Peyer's patch (tissue), 4 donors: ENCODE data around the gene GNAS. TPM values are rescaled to one million over a fixed set of nuclear protein-coding genes. Genes with fewer than 3 reads are reported as not detected.

Source experiments
- DNase-seq, 3 donors: peaks; one replicate each; pipeline ENCODE4 v3.0.0-alpha.2; 2017 to 2019
- H3K27ac ChIP-seq, 4 donors: fragments of 200-600 bp; sonication (generic); one replicate each; pipeline ENCODE4 v1.5.1; 2016 to 2019
- H3K27me3 ChIP-seq, 2 donors: fragments of 200-600 bp; sonication (generic); one replicate each; pipeline ENCODE4 v1.5.1; 2019
- H3K36me3 ChIP-seq, 3 donors: fragments of 200-600 bp; sonication (generic); one replicate each; pipeline ENCODE4 v1.5.1; 2016 to 2019
- H3K4me1 ChIP-seq, 4 donors: fragments of 200-600 bp; sonication (generic); one replicate each; pipeline ENCODE4 v1.5.1; 2016 to 2019
- H3K4me3 ChIP-seq, 4 donors: fragments of 200-600 bp; sonication (generic); 1 replicate in 3 of 4; 2 replicates in 1 of 4; pipeline ENCODE4 v1.5.1; 2016 to 2019; ENCODE audit warnings: mild to moderate bottlenecking in 1 of 4
- H3K9me3 ChIP-seq, 4 donors: fragments of 200-600 bp; sonication (generic); one replicate each; pipeline ENCODE4 v1.5.1; 2016 to 2019; ENCODE audit warnings: mild to moderate bottlenecking in 1 of 4
- POLR2A ChIP-seq, 2 donors: fragments of 450-650 bp; IDR thresholded peaks; one replicate each; pipeline ENCODE4 v1.5.1; 2017; ENCODE audit warnings: antibody characterized with exemption in 2 of 2, mild to moderate bottlenecking in 2 of 2, moderate library complexity in 2 of 2
- total RNA-seq, 4 donors: library from RNA; depleted of rRNA; stranded (reverse); fragments of >200 nt; gene quantifications; one replicate each; pipeline ENCODE4 v1.1.0, GENCODE V29; 2016
- TF ChIP-seq, protein P1 (sequence below), 6 experiments: fragments of 450-650 bp in 4 of 6; fragments of 200-600 bp in 2 of 6; sonication (generic) in 1 of 6; IDR thresholded peaks; one replicate each; pipeline ENCODE4 v1.5.1; 2017 to 2019; ENCODE audit warnings: antibody characterized with exemption in 6 of 6, mild to moderate bottlenecking in 3 of 6, moderate library complexity in 1 of 6

The GNAS gene
- total RNA-seq, 4 donors from 2014 or later: 382 to 889 (median 658) TPM

DNA sequence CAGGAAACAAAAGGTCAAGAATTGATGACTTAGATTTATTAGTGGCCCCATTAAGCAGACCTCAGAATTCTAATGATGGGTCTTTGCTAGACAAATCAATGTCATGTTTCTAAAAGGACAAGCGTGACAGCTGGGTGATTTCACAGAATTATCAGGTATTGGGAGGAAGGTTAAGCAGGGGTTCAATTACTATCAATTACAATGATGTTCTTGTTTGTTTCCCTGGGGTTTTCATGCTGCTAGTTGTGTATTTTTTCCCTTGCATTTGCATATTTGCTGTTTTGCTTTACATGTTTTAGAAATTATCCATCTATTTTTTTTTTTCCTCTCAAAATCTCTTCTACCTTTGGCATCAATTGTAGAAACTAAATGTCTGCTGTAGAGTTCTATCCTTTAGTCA, 27.9 kb downstream of the GNAS start:
- no peak overlapping the region for H3K4me3 ChIP-seq
- no peaks in the 10 kb centered on the region for H3K4me1 ChIP-seq
- no peaks in the 10 kb centered on the region for H3K36me3 ChIP-seq
- DNase-seq: no peak
- no peaks in the 10 kb centered on the region for H3K9me3 ChIP-seq
- H3K27me3 ChIP-seq: no peaks in the 10 kb centered on the region
- no peak for TF ChIP-seq POLR2A (IDR thresholded peaks at IDR 0.05)
- TF ChIP-seq, protein P1, sequence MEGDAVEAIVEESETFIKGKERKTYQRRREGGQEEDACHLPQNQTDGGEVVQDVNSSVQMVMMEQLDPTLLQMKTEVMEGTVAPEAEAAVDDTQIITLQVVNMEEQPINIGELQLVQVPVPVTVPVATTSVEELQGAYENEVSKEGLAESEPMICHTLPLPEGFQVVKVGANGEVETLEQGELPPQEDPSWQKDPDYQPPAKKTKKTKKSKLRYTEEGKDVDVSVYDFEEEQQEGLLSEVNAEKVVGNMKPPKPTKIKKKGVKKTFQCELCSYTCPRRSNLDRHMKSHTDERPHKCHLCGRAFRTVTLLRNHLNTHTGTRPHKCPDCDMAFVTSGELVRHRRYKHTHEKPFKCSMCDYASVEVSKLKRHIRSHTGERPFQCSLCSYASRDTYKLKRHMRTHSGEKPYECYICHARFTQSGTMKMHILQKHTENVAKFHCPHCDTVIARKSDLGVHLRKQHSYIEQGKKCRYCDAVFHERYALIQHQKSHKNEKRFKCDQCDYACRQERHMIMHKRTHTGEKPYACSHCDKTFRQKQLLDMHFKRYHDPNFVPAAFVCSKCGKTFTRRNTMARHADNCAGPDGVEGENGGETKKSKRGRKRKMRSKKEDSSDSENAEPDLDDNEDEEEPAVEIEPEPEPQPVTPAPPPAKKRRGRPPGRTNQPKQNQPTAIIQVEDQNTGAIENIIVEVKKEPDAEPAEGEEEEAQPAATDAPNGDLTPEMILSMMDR (IDR thresholded peaks at IDR 0.05): no peak
- no peak overlapping the region for H3K27ac ChIP-seq

DNA sequence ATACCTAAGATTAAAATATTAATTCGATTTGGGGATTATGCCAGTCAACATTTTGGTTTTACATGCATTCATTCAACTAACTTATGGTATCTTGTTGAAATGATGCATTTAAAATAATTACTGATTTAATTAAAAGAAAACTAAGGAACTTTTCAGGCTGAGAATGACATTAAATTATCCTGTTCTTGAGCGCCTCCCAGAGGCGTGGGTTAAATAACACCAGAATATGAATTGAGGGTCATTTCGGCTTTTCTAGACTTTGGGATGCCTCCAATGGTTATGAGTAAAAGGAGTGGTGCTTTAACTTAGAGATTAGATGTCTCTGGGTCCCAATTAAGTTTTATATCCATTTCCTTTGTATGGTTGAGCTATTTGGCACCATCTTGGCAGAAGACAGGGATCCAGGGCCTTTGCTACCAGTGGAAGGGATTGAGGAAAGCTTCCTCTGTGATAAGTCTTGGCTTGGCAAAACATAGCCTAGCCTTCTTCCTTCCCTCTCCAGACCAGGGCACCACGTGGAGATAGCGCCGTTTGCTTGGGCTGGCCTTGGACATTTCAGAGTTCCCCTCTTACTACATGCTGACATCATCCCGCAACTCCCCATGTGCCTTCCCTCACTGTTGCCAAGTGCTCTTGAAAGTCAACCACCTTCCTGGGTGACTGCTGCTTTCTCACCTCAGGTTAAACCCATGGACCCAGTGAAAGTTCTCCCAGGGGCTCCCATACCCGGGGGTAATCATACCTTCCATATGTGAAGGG, 28.7 kb downstream of the GNAS start:
- TF ChIP-seq POLR2A (IDR thresholded peaks at IDR 0.05): no peak
- TF ChIP-seq, protein P1 (IDR thresholded peaks at IDR 0.05): peak in 1 of 6 experiments; percentile 4

DNA sequence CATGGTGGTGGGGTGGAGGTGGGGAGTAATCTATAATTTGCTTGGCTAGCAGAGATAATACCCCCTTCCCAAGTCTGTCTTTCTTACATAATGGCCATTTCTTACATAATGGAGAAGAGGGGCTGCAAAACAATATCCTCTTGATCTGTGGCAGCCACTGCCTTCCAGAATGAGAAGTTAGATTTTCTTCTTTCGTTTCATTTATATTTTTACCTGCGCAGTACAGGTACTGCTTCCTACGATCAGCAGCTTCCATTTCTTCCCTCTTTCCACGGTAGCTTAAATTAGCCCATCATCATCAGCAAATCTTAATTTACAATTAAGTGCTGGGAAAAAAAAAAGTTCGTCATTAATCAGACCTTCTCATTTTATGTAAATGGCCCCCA, 30.2 kb downstream of the GNAS start:
- Histone ChIP-seq H3K27me3 (no peaks in the 10 kb centered on the region), H3K4me1 (no peaks in the 10 kb centered on the region), H3K27ac (no peak overlapping the region), H3K9me3 (no peaks in the 10 kb centered on the region), H3K36me3 (no peaks in the 10 kb centered on the region), H3K4me3 (no peak overlapping the region)
- DNase-seq: no peak
- TF ChIP-seq, protein P1 (IDR thresholded peaks at IDR 0.05): no peak
- no peak for TF ChIP-seq POLR2A (IDR thresholded peaks at IDR 0.05)

More for the DNA sequence above, 28.7 kb downstream of the GNAS start:
- no peak for DNase-seq
- Histone ChIP-seq H3K27ac (no peak overlapping the region), H3K36me3 (no peaks in the 10 kb centered on the region), H3K4me3 (no peak overlapping the region), H3K27me3 (no peaks in the 10 kb centered on the region), H3K9me3 (no peaks in the 10 kb centered on the region), H3K4me1 (no peaks in the 10 kb centered on the region)

DNA sequence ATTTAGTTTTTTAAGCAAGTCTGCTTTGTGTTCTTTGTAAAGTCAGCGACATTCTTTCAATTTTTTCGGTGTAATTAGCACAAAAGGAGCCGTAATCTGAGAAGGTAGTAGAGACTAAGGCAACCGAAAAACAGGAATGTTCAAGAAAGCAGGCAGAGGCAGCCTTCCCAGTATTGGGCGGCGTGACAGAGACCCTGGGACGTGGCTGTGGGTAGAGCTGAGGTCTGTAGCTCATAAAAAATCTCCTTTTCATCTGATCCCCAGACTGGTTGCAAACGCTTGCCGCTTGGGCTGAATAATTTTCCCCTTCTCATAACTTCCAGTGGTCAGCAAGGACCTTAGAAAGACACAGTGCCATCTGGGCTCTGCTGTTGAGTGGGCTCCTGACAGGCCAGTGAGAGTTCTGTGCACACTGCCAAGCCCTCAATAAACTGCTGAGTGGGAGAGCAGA, 30.8 kb downstream of the GNAS start:
- Histone ChIP-seq H3K4me1 (no peaks in the 10 kb centered on the region), H3K36me3 (no peaks in the 10 kb centered on the region), H3K27me3 (no peaks in the 10 kb centered on the region), H3K9me3 (no peaks in the 10 kb centered on the region), H3K4me3 (no peak overlapping the region), H3K27ac (no peak overlapping the region)
- TF ChIP-seq, protein P1 (IDR thresholded peaks at IDR 0.05): no peak
- no peak for TF ChIP-seq POLR2A (IDR thresholded peaks at IDR 0.05)
- no peak for DNase-seq

DNA sequence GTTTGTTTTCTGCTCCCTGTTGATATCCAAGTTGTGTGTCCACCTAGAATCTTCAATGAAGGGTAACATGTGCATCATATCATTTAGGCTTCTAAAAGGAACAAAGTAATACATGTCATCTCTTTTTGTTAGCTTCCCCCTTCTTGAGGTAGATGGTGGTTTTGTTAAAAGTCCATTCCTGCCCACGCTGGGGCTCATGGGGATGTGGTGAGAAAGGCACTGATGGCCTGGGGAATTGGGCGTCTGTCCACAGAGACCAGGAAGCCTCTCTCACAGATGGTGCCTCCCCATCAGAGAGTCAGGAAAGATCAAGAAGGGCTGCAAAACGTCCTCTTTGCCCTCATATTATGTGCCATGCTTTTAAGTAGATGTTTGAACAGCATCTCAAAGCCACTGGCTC, 32.5 kb downstream of the GNAS start:
- no peak for TF ChIP-seq POLR2A (IDR thresholded peaks at IDR 0.05)
- TF ChIP-seq, protein P1 (IDR thresholded peaks at IDR 0.05): no peak
- H3K27me3 ChIP-seq: no peaks in the 10 kb centered on the region
- no peak overlapping the region for H3K27ac ChIP-seq
- H3K4me1 ChIP-seq: no peaks in the 10 kb centered on the region
- H3K9me3 ChIP-seq: no peaks in the 10 kb centered on the region
- H3K4me3 ChIP-seq: no peak overlapping the region
- no peak for DNase-seq
- no peaks in the 10 kb centered on the region for H3K36me3 ChIP-seq
